Measurements from ENCODE around the gene YWHAG. TPM values are rescaled to one million over a fixed set of nuclear protein-coding genes. Genes with fewer than 3 reads are reported as not detected.
"Not testable (repeated sequence)": the region's sequence is repeated elsewhere in the genome, so short reads cannot be mapped to it uniquely, and the experiment has no call there.

Gene YWHAG
- total RNA-seq, 1 experiment from 2014 or later: 241 TPM

- Histone ChIP-seq H3K9ac (ENCODE audit: extremely low read depth, insufficient read length, low read length) (no peak overlapping the region), H3K9me3 (ENCODE audit: control insufficient read depth, low read depth, low read length) (no peaks in the 10 kb centered on the region), H3K79me1 (ENCODE audit: insufficient read depth, low read depth, low read length, poor library complexity, severe bottlenecking) (no peaks in the 10 kb centered on the region), H4K20me1 (ENCODE audit: control insufficient read depth, insufficient read depth, insufficient read length) (no peaks in the 10 kb centered on the region), H4K8ac (replicated peaks; ENCODE audit: insufficient read length, low read depth, low read length) (no peak overlapping the region), H3K18ac (ENCODE audit: insufficient read length, low read depth, low read length) (no peak overlapping the region), H2BK15ac (ENCODE audit: low read depth, low read length) (no peak overlapping the region), H2AFZ (ENCODE audit: low read length) (no peak overlapping the region), H2BK12ac (ENCODE audit: insufficient read length, low read depth, low read length) (no peak overlapping the region), H3K56ac (ENCODE audit: insufficient read length, low read depth, low read length) (no peak overlapping the region), H4K5ac (ENCODE audit: insufficient read length, low read depth, low read length) (no peak overlapping the region), H3K4me1 (ENCODE audit: insufficient read depth, low read length) (no peaks in the 10 kb centered on the region), H2BK20ac (ENCODE audit: low read depth, low read length, poor library complexity, severe bottlenecking) (no peak overlapping the region), H3K27ac (ENCODE audit: insufficient read length, low read depth, low read length) (no peak overlapping the region), H2BK5ac (ENCODE audit: insufficient read length, low read length) (no peak overlapping the region), H3T11ph (ENCODE audit: low read length) (no peak overlapping the region), H3K23ac (ENCODE audit: insufficient read length, low read depth, low read length) (no peak overlapping the region), H4K91ac (ENCODE audit: insufficient read length, low read depth, low read length) (no peak overlapping the region), H3K27me3 (ENCODE audit: insufficient read depth, low read length) (no peaks in the 10 kb centered on the region), H3K14ac (ENCODE audit: insufficient read depth, low read length) (no peak overlapping the region), H3K23me2 (ENCODE audit: insufficient read length, low read depth, low read length, poor library complexity, severe bottlenecking) (peaks cover 6% of the 10 kb centered on the region), H3K4me2 (ENCODE audit: insufficient read depth, insufficient read length, low read length) (no peak overlapping the region), H2BK120ac (ENCODE audit: low read depth, low read length, poor library complexity, severe bottlenecking) (no peak overlapping the region), H3K79me2 (ENCODE audit: insufficient read depth, low read length) (no peaks in the 10 kb centered on the region), H3K4ac (ENCODE audit: low read depth, low read length) (no peak overlapping the region), H2AK5ac (ENCODE audit: insufficient read length, low read length) (no peak overlapping the region)
- Mint-ChIP-seq H3K36me3 (ENCODE audit: insufficient read depth in 1 of 3, low read depth in 3 of 3) (peaks cover 2 to 4% (median 4%) of the 10 kb centered on the region in 3 experiments; a peak in 4 of 7 replicates), H3K27ac (peak overlapping the region in 1 of 3 experiments; percentile 86; a peak in 2 of 7 replicates), H3K27me3 (ENCODE audit: low read depth) (peaks cover 2% of the 10 kb centered on the region; the same call in 1 of the 2 replicates), H3K4me1 (peaks cover 16 to 23% of the 10 kb centered on the region in 2 experiments), H3K9me3 (no peaks in the 10 kb centered on the region; a peak in 1 of 5 replicates), H3K4me3 (no peak overlapping the region)
- TF ChIP-seq, protein P1, sequence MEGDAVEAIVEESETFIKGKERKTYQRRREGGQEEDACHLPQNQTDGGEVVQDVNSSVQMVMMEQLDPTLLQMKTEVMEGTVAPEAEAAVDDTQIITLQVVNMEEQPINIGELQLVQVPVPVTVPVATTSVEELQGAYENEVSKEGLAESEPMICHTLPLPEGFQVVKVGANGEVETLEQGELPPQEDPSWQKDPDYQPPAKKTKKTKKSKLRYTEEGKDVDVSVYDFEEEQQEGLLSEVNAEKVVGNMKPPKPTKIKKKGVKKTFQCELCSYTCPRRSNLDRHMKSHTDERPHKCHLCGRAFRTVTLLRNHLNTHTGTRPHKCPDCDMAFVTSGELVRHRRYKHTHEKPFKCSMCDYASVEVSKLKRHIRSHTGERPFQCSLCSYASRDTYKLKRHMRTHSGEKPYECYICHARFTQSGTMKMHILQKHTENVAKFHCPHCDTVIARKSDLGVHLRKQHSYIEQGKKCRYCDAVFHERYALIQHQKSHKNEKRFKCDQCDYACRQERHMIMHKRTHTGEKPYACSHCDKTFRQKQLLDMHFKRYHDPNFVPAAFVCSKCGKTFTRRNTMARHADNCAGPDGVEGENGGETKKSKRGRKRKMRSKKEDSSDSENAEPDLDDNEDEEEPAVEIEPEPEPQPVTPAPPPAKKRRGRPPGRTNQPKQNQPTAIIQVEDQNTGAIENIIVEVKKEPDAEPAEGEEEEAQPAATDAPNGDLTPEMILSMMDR (conservative IDR thresholded peaks at IDR 0.05): no peak
- DNase-seq: no peak
- WGBS (ENCODE audit: extremely low coverage, insufficient read length, low lambda C conversion rate): no CpG with 5 or more reads among the region's 13 CpGs
Measured at GRCh38 chr7:76390092-76390491, 31.3 kb upstream of the YWHAG start.

- H4K8ac ChIP-seq (replicated peaks; ENCODE audit: insufficient read length, low read depth, low read length); DNase-seq; H2AFZ ChIP-seq (ENCODE audit: low read length); H3K4ac ChIP-seq (ENCODE audit: low read depth, low read length); H4K20me1 ChIP-seq (ENCODE audit: control insufficient read depth, insufficient read depth, insufficient read length); H3T11ph ChIP-seq (ENCODE audit: low read length); H3K9me3 ChIP-seq (ENCODE audit: control insufficient read depth, low read depth, low read length); H3K79me2 ChIP-seq (ENCODE audit: insufficient read depth, low read length); H2BK120ac ChIP-seq (ENCODE audit: low read depth, low read length, poor library complexity, severe bottlenecking); H2BK20ac ChIP-seq (ENCODE audit: low read depth, low read length, poor library complexity, severe bottlenecking); H3K56ac ChIP-seq (ENCODE audit: insufficient read length, low read depth, low read length); H2AK5ac ChIP-seq (ENCODE audit: insufficient read length, low read length); H3K14ac ChIP-seq (ENCODE audit: insufficient read depth, low read length); H3K79me1 ChIP-seq (ENCODE audit: insufficient read depth, low read depth, low read length, poor library complexity, severe bottlenecking); H3K27ac Mint-ChIP-seq; H2BK5ac ChIP-seq (ENCODE audit: insufficient read length, low read length); H3K4me1 ChIP-seq (ENCODE audit: insufficient read depth, low read length); H3K23ac ChIP-seq (ENCODE audit: insufficient read length, low read depth, low read length); H3K27me3 ChIP-seq (ENCODE audit: insufficient read depth, low read length); H4K91ac ChIP-seq (ENCODE audit: insufficient read length, low read depth, low read length); H3K27ac ChIP-seq (ENCODE audit: insufficient read length, low read depth, low read length); H3K18ac ChIP-seq (ENCODE audit: insufficient read length, low read depth, low read length); H2BK15ac ChIP-seq (ENCODE audit: low read depth, low read length); H3K4me3 Mint-ChIP-seq; H3K27me3 Mint-ChIP-seq (ENCODE audit: low read depth); H3K9me3 Mint-ChIP-seq; H3K9ac ChIP-seq (ENCODE audit: extremely low read depth, insufficient read length, low read length); H3K23me2 ChIP-seq (ENCODE audit: insufficient read length, low read depth, low read length, poor library complexity, severe bottlenecking); H2BK12ac ChIP-seq (ENCODE audit: insufficient read length, low read depth, low read length); H4K5ac ChIP-seq (ENCODE audit: insufficient read length, low read depth, low read length); H3K4me2 ChIP-seq (ENCODE audit: insufficient read depth, insufficient read length, low read length); H3K36me3 Mint-ChIP-seq (ENCODE audit: insufficient read depth in 1 of 3, low read depth in 3 of 3): not testable (repeated sequence)
- WGBS (ENCODE audit: extremely low coverage, insufficient read length, low lambda C conversion rate): no CpG with 5 or more reads among the region's 6 CpGs
- peaks cover 7 to 17% of the 10 kb centered on the region in 2 experiments for H3K4me1 Mint-ChIP-seq
Measured at GRCh38 chr7:76387789-76388188, 29.0 kb upstream of the YWHAG start.
